ENCODE measurements around the gene WDR5B. TPM values are rescaled to one million over a fixed set of nuclear protein-coding genes. Genes with fewer than 3 reads are reported as not detected.

The WDR5B gene
- total RNA-seq, 1 donor = 9.8 TPM

GRCh38 chr3:122409446-122409845 is 6.4 kb downstream of the WDR5B start:
- no peak overlapping the region for H2AFZ ChIP-seq (ENCODE audit: low read length)
- no peaks in the 10 kb centered on the region for H3K9me3 ChIP-seq (ENCODE audit: low read depth, low read length)
- TF ChIP-seq CTCF (IDR thresholded peaks at IDR 0.05; ENCODE audit: extremely low read depth, low read depth, low read length) = no peak
- H3K4me2 ChIP-seq (ENCODE audit: insufficient read depth, low read length) = no peak overlapping the region
- H3K4me3 ChIP-seq (ENCODE audit: insufficient read depth, low read length) = no peak overlapping the region
- no peaks in the 10 kb centered on the region for H3K27me3 ChIP-seq (ENCODE audit: insufficient read depth, low read length)
- H3K4me1 ChIP-seq (ENCODE audit: insufficient read depth, low read length) = peaks cover 4% of the 10 kb centered on the region
- peaks cover 5% of the 10 kb centered on the region for H4K20me1 ChIP-seq (ENCODE audit: insufficient read depth, low read length)
- H3K36me3 ChIP-seq (ENCODE audit: insufficient read depth, low read length) = peaks cover 7% of the 10 kb centered on the region
- H3K27ac ChIP-seq (ENCODE audit: low read depth, low read length) = no peak overlapping the region
- H3K79me2 ChIP-seq (ENCODE audit: insufficient read depth, low read length) = peaks cover 28% of the 10 kb centered on the region
- DNase-seq (ENCODE audit: insufficient read length, low spot score, missing footprints) = no peak

- DNase-seq (ENCODE audit: insufficient read length, low spot score, missing footprints) = no peak
- Histone ChIP-seq H3K4me1 (ENCODE audit: insufficient read depth, low read length) (no peaks in the 10 kb centered on the region), H3K27ac (ENCODE audit: low read depth, low read length) (no peak overlapping the region), H3K4me2 (ENCODE audit: insufficient read depth, low read length) (no peak overlapping the region), H3K36me3 (ENCODE audit: insufficient read depth, low read length) (peaks cover 2% of the 10 kb centered on the region), H4K20me1 (ENCODE audit: insufficient read depth, low read length) (peaks cover 5% of the 10 kb centered on the region), H3K79me2 (ENCODE audit: insufficient read depth, low read length) (peaks cover 13% of the 10 kb centered on the region), H3K9me3 (ENCODE audit: low read depth, low read length) (no peaks in the 10 kb centered on the region), H2AFZ (ENCODE audit: low read length) (no peak overlapping the region), H3K27me3 (ENCODE audit: insufficient read depth, low read length) (no peaks in the 10 kb centered on the region), H3K4me3 (ENCODE audit: insufficient read depth, low read length) (no peak overlapping the region)
- no peak for TF ChIP-seq CTCF (IDR thresholded peaks at IDR 0.05; ENCODE audit: extremely low read depth, low read depth, low read length)
Observed at GRCh38 chr3:122407946-122408345, 7.9 kb downstream of the WDR5B start.

- H3K9me3 ChIP-seq (ENCODE audit: low read depth, low read length) = no peaks in the 10 kb centered on the region
- no peak for TF ChIP-seq CTCF (IDR thresholded peaks at IDR 0.05; ENCODE audit: extremely low read depth, low read depth, low read length)
- no peak for DNase-seq (ENCODE audit: insufficient read length, low spot score, missing footprints)
- H3K27me3 ChIP-seq (ENCODE audit: insufficient read depth, low read length) = no peaks in the 10 kb centered on the region
- H3K4me2 ChIP-seq (ENCODE audit: insufficient read depth, low read length) = no peak overlapping the region
- H3K79me2 ChIP-seq (ENCODE audit: insufficient read depth, low read length) = no peaks in the 10 kb centered on the region
- H4K20me1 ChIP-seq (ENCODE audit: insufficient read depth, low read length) = no peaks in the 10 kb centered on the region
- H3K4me3 ChIP-seq (ENCODE audit: insufficient read depth, low read length) = no peak overlapping the region
- H3K27ac ChIP-seq (ENCODE audit: low read depth, low read length) = no peak overlapping the region
- H2AFZ ChIP-seq (ENCODE audit: low read length) = no peak overlapping the region
- H3K4me1 ChIP-seq (ENCODE audit: insufficient read depth, low read length) = no peaks in the 10 kb centered on the region
- peaks cover 2% of the 10 kb centered on the region for H3K36me3 ChIP-seq (ENCODE audit: insufficient read depth, low read length)
Observed at GRCh38 chr3:122406198-122406597, 9.7 kb downstream of the WDR5B start.

- Histone ChIP-seq H4K20me1 (ENCODE audit: insufficient read depth, low read length) (no peaks in the 10 kb centered on the region), H3K36me3 (ENCODE audit: insufficient read depth, low read length) (peaks cover 2% of the 10 kb centered on the region), H3K4me1 (ENCODE audit: insufficient read depth, low read length) (no peaks in the 10 kb centered on the region), H3K79me2 (ENCODE audit: insufficient read depth, low read length) (no peaks in the 10 kb centered on the region), H2AFZ (ENCODE audit: low read length) (no peak overlapping the region), H3K27ac (ENCODE audit: low read depth, low read length) (no peak overlapping the region), H3K4me3 (ENCODE audit: insufficient read depth, low read length) (no peak overlapping the region), H3K9me3 (ENCODE audit: low read depth, low read length) (no peaks in the 10 kb centered on the region), H3K4me2 (ENCODE audit: insufficient read depth, low read length) (no peak overlapping the region), H3K27me3 (ENCODE audit: insufficient read depth, low read length) (no peaks in the 10 kb centered on the region)
- no peak for DNase-seq (ENCODE audit: insufficient read length, low spot score, missing footprints)
- TF ChIP-seq CTCF (IDR thresholded peaks at IDR 0.05; ENCODE audit: extremely low read depth, low read depth, low read length) = no peak
Observed at GRCh38 chr3:122405015-122405414, 10.8 kb downstream of the WDR5B start.

Data from osteoblast (primary cell).